H1 (cell line): ENCODE measurements around the gene TCF25. TPM values are rescaled to one million over a fixed set of nuclear protein-coding genes. Genes with fewer than 3 reads are reported as not detected.

ENCODE experiments used
- CTCF ChIA-PET: fragments of 300-600 bp; sonication (Branson Sonifier 250); formaldehyde crosslinking; loops from one replicate; lab custom pipeline; 2021; ENCODE audit not compliant: partially characterized antibody; lab: Charles Lee
- POLR2A ChIA-PET: fragments of 300-600 bp; sonication (Branson Sonifier 250); formaldehyde crosslinking; loops from one replicate; lab custom pipeline; 2021; ENCODE audit warnings: inconsistent platforms; ENCODE audit not compliant: partially characterized antibody; lab: Charles Lee
- DNase-seq, 2 experiments: peaks; one replicate each; pipeline versions ENCODE4 v3.0.0 to v3.0.0-alpha.2; 2010 to 2022; ENCODE audit warnings: low spot score in 2 of 2, low read depth in 1 of 2, mixed read lengths in 1 of 2
- FAIRE-seq: peaks from 2 replicates; lab custom pipeline; 2011; peaks lifted over from hg19 to GRCh38; lab: Jason Lieb, UNC
- H2AFZ ChIP-seq: 2 replicates; pipeline ENCODE4 v1.8.1; 2012; ENCODE audit warnings: low read length, inconsistent platforms
- H2AK5ac ChIP-seq: 2 replicates; pipeline ENCODE4 v1.6.1; 2013; ENCODE audit warnings: low read depth, low read length
- H2BK120ac ChIP-seq: replicated peaks from 2 replicates; pipeline ENCODE3; 2013; ENCODE audit warnings: low read depth, low read length, inconsistent platforms
- H2BK12ac ChIP-seq: 2 replicates; pipeline ENCODE4 v1.6.1; 2013; ENCODE audit warnings: low read depth, low read length
- H2BK15ac ChIP-seq: 2 replicates; pipeline ENCODE4 v1.6.1; 2013; ENCODE audit warnings: low read length
- H2BK20ac ChIP-seq: 2 replicates; pipeline ENCODE4 v1.6.1; 2013; ENCODE audit warnings: low read length
- H2BK5ac ChIP-seq: 2 replicates; pipeline ENCODE4 v1.6.1; 2013; ENCODE audit warnings: low read depth, low read length
- H3K14ac ChIP-seq: 2 replicates; pipeline ENCODE4 v1.6.1; 2013; ENCODE audit warnings: inconsistent platforms; ENCODE audit not compliant: insufficient read length
- H3K18ac ChIP-seq: 2 replicates; pipeline ENCODE4 v1.6.1; 2013; ENCODE audit warnings: low read length; ENCODE audit errors: extremely low read depth
- H3K23ac ChIP-seq: 2 replicates; pipeline ENCODE4 v1.6.1; 2013; ENCODE audit warnings: inconsistent platforms; ENCODE audit not compliant: insufficient read length
- H3K23me2 ChIP-seq: 2 replicates; pipeline ENCODE4 v1.6.1; 2013; ENCODE audit warnings: low read depth, low read length
- H3K27ac ChIP-seq: 2 replicates; pipeline ENCODE4 v1.6.1; 2011; ENCODE audit warnings: low read depth, low read length, inconsistent platforms
- H3K27me3 ChIP-seq, 4 experiments: replicated peaks in 1 of 4; 1 replicate in 1 of 4; 2 replicates in 3 of 4; pipeline versions ENCODE4 v1.6.1 to v1.8.1; 2011 to 2013; ENCODE audit warnings: low read length in 3 of 4, mild to moderate bottlenecking in 3 of 4, inconsistent platforms in 2 of 4, mixed read lengths in 2 of 4, moderate library complexity in 1 of 4; ENCODE audit not compliant: control insufficient read depth in 3 of 4, insufficient read depth in 3 of 4; ENCODE audit errors: extremely low read depth in 1 of 4
- H3K36me3 ChIP-seq, 4 experiments: 2 replicates each; pipeline versions ENCODE4 v1.6.1 to v1.8.1; 2011 to 2013; ENCODE audit warnings: mild to moderate bottlenecking in 4 of 4, low read length in 3 of 4, moderate library complexity in 2 of 4, control low read depth in 1 of 4, inconsistent platforms in 1 of 4; ENCODE audit not compliant: insufficient read depth in 4 of 4, control insufficient read depth in 2 of 4
- H3K4ac ChIP-seq: replicated peaks from 2 replicates; pipeline ENCODE3; 2013; ENCODE audit warnings: low read length, low read depth, mixed read lengths, inconsistent platforms; ENCODE audit not compliant: insufficient read length
- H3K4me1 ChIP-seq, 4 experiments: replicated peaks in 1 of 4; 1 replicate in 1 of 4; 2 replicates in 3 of 4; pipeline versions ENCODE4 v1.6.1 to v1.8.1; 2011 to 2013; ENCODE audit warnings: low read length in 3 of 4, inconsistent platforms in 2 of 4, mixed read lengths in 1 of 4; ENCODE audit not compliant: insufficient read depth in 4 of 4, control insufficient read depth in 3 of 4
- H3K4me2 ChIP-seq, 2 experiments: 2 replicates each; pipeline versions ENCODE4 v1.6.1 to v1.8.1; 2011 to 2013; ENCODE audit warnings: low read depth in 2 of 2, low read length in 2 of 2, control low read depth in 1 of 2, inconsistent platforms in 1 of 2, mild to moderate bottlenecking in 1 of 2; ENCODE audit not compliant: insufficient read depth in 1 of 2
- H3K4me3 ChIP-seq, 4 experiments: fragments of 200-600, 300-600 bp in 1 of 4; sonication (generic), shearing (Covaris generic), sonication (Bioruptor Twin) in 1 of 4; 2 replicates each; pipeline versions ENCODE4 v1.5.1 to v1.8.1; 2011 to 2016; ENCODE audit warnings: low read length in 4 of 4, low read depth in 3 of 4, control low read depth in 2 of 4, inconsistent platforms in 2 of 4, mild to moderate bottlenecking in 2 of 4, mixed read lengths in 1 of 4, moderate library complexity in 1 of 4; ENCODE audit not compliant: insufficient read depth in 2 of 4; ENCODE audit errors: extremely low read depth in 1 of 4
- H3K56ac ChIP-seq: replicated peaks from 2 replicates; pipeline ENCODE3; 2013; ENCODE audit warnings: low read depth, mild to moderate bottlenecking, mixed read lengths, low read length, inconsistent platforms; ENCODE audit not compliant: insufficient read length
- H3K79me1 ChIP-seq: 2 replicates; pipeline ENCODE4 v1.6.1; 2013; ENCODE audit warnings: low read depth, low read length, control low read depth
- H3K79me2 ChIP-seq, 2 experiments: 2 replicates each; pipeline versions ENCODE4 v1.6.1 to v1.8.1; 2012 to 2013; ENCODE audit warnings: low read length in 2 of 2, mild to moderate bottlenecking in 2 of 2, inconsistent platforms in 1 of 2; ENCODE audit not compliant: insufficient read depth in 2 of 2, control insufficient read depth in 1 of 2
- H3K9ac ChIP-seq, 4 experiments: replicated peaks in 1 of 4; 1 replicate in 1 of 4; 2 replicates in 3 of 4; pipeline versions ENCODE4 v1.6.1 to v1.8.1; 2011 to 2013; ENCODE audit warnings: low read depth in 3 of 4, low read length in 3 of 4, control low read depth in 2 of 4, mild to moderate bottlenecking in 2 of 4, moderate library complexity in 2 of 4, inconsistent platforms in 1 of 4; ENCODE audit errors: extremely low read depth in 1 of 4
- H3K9me3 ChIP-seq, 2 experiments: 2 replicates each; pipeline versions ENCODE4 v1.6.1 to v1.8.1; 2012 to 2013; ENCODE audit warnings: mild to moderate bottlenecking in 2 of 2, moderate library complexity in 2 of 2, control low read depth in 1 of 2, inconsistent platforms in 1 of 2, low read depth in 1 of 2, low read length in 1 of 2, mixed read lengths in 1 of 2; ENCODE audit not compliant: insufficient read depth in 2 of 2
- H4K20me1 ChIP-seq, 2 experiments: replicated peaks in 1 of 2; 2 replicates each; pipeline versions ENCODE3 to v1.8.1; 2011 to 2013; ENCODE audit warnings: inconsistent platforms in 2 of 2, low read length in 2 of 2, mild to moderate bottlenecking in 1 of 2; ENCODE audit not compliant: insufficient read depth in 2 of 2, control insufficient read depth in 1 of 2
- H4K5ac ChIP-seq: 2 replicates; pipeline ENCODE4 v1.6.1; 2013; ENCODE audit warnings: low read length, low read depth, mixed read lengths, inconsistent platforms; ENCODE audit not compliant: insufficient read length
- H4K8ac ChIP-seq: 2 replicates; pipeline ENCODE4 v1.8.0; 2013; ENCODE audit warnings: mild to moderate bottlenecking, moderate library complexity, low read length, inconsistent platforms; ENCODE audit not compliant: insufficient read depth; ENCODE audit errors: extremely low read depth
- H4K91ac ChIP-seq: replicated peaks from 2 replicates; pipeline ENCODE3; 2013; ENCODE audit warnings: low read length, mixed read lengths, inconsistent platforms; ENCODE audit not compliant: insufficient read length
- MAFK ChIP-seq: IDR thresholded peaks from 2 replicates; pipeline ENCODE4 v1.6.1; 2012; ENCODE audit warnings: low read depth, mild to moderate bottlenecking, improper control_type of control experiment, low read length
- TEAD4 ChIP-seq: IDR thresholded peaks from 2 replicates; pipeline ENCODE4 v1.6.1; 2012; ENCODE audit warnings: low read depth, low read length, inconsistent platforms, mixed read lengths
- WGBS, 2 experiments: shearing (Covaris generic) in 1 of 2; methylation state at CpG; one replicate each; pipeline versions ENCODE4 v1.1.6 to v1.1.7; 2013 to 2015; ENCODE audit warnings: low lambda C conversion rate in 2 of 2, mixed read lengths in 2 of 2, inconsistent platforms in 1 of 2, low coverage in 1 of 2, missing lambda C conversion rate in 1 of 2; ENCODE audit not compliant: insufficient replicate concordance in 2 of 2, insufficient coverage in 1 of 2, insufficient read length in 1 of 2; ENCODE audit errors: extremely low coverage in 1 of 2, missing lambda C conversion rate in 1 of 2; 5-methylcytosine and 5-hydroxymethylcytosine counted together
- polyA plus RNA-seq, 7 experiments: library from polyadenylated mRNA; depleted of rRNA in 3 of 7; stranded (reverse) in 5 of 7; unstranded in 2 of 7; fragments of >200 nt in 5 of 7; fragments of 200-250 nt in 2 of 7; gene quantifications; 1 replicate in 5 of 7; 2 replicates in 1 of 7; 4 replicates in 1 of 7; pipeline versions ENCODE4 v1.2.1 to v1.2.3, GENCODE V29; 2011 to 2013; ENCODE audit warnings: missing spikeins in 2 of 7, mixed read lengths in 2 of 7
- total RNA-seq: library from RNA; stranded (reverse); fragmentation: NEBNext Ultra II Directional; extraction: Animal tissue kit (Norgen Biotek cat#: 25700); gene quantifications from 2 replicates; pipeline ENCODE4 v1.2.1, GENCODE V29; 2021

TCF25 gene
- total and polyA plus RNA-seq, 2 of the 8 experiments (the other 6 are each of a cell fraction or from before 2014, with no cell fraction given), result 78.1 to 102 TPM

DNA sequence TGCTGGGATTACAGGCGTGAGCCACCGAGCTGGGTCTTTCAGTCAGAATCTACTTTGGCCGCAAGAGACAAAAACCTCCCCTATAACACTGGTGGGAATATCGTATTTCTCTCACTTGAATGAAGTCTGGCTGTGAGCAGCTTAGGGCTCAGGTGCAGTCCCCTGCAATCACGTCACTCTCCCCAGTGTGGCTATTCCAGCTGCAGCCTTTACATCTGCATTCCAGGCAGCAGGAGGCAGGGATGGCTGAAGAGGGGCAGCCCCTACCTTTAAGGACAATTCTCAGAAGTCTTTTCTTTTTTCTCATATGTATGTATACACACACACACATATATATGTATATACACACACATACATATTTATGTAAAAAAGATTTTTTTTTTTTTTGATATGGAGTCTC is 78.1 kb downstream of the TCF25 start:
- H2BK15ac ChIP-seq, result no peak overlapping the region
- no peak overlapping the region for H4K91ac ChIP-seq
- no peak overlapping the region for H2AK5ac ChIP-seq
- no peaks in the 10 kb centered on the region for H3K9me3 ChIP-seq
- no peak overlapping the region for H2BK120ac ChIP-seq
- peaks cover 6 to 11% of the 10 kb centered on the region in 2 experiments for H4K20me1 ChIP-seq
- H3K4me3 ChIP-seq, result no peak overlapping the region
- no peak overlapping the region for H3K9ac ChIP-seq
- POLR2A ChIA-PET, result interaction anchor here (0.9 to 9.2 kb wide), 7 partner anchors 9 to 38 kb away, joined by 3 to 42 read pairs (median 3); partner anchors contain the start of gene TUBB3
- H2BK5ac ChIP-seq, result no peak overlapping the region
- no peaks in the 10 kb centered on the region for H3K79me2 ChIP-seq
- FAIRE-seq (no peak), DNase-seq (no peak)
- CTCF ChIA-PET, result interaction anchor here (0.7 to 3.9 kb wide), 7 partner anchors 11 to 48 kb away, joined by 3 to 15 read pairs (median 5); partner anchors contain the start of gene TUBB3
- no peaks in the 10 kb centered on the region for H3K36me3 ChIP-seq
- 96% methylated on average over 5 of the region's 5 CpGs; no CpG with 5 or more reads in 1 of the 2 experiments for WGBS, 2 experiments
- no peak overlapping the region for H3K27ac ChIP-seq
- TF ChIP-seq MAFK (no peak), TEAD4 (peak; percentile 69)
- no peak overlapping the region for H3K18ac ChIP-seq
- H3K4ac ChIP-seq, result no peak overlapping the region
- peaks cover 3 to 22% (median 17%) of the 10 kb centered on the region in 4 experiments for H3K27me3 ChIP-seq
- no peak overlapping the region for H3K23ac ChIP-seq
- no peak overlapping the region for H3K56ac ChIP-seq
- no peak overlapping the region for H2BK20ac ChIP-seq
- H2BK12ac ChIP-seq, result no peak overlapping the region
- H3K23me2 ChIP-seq, result peaks cover 7% of the 10 kb centered on the region; the same call in 1 of the 2 replicates
- H4K8ac ChIP-seq, result no peak overlapping the region
- no peak overlapping the region for H2AFZ ChIP-seq
- peaks cover 0 to 11% (median 5%) of the 10 kb centered on the region in 4 experiments; a peak in 5 of 7 replicates for H3K4me1 ChIP-seq
- no peaks in the 10 kb centered on the region for H3K79me1 ChIP-seq
- no peak overlapping the region for H4K5ac ChIP-seq
- no peak overlapping the region for H3K4me2 ChIP-seq
- H3K14ac ChIP-seq, result no peak overlapping the region
